Suprapubic skin (tissue), 4 donors: ENCODE results near the gene ABHD5. TPM values are rescaled to one million over a fixed set of nuclear protein-coding genes. Genes with fewer than 3 reads are reported as not detected.

ENCODE experiments used
- DNase-seq, 2 donors: peaks; one replicate each; pipeline ENCODE4 v3.0.0-alpha.2; 2019; ENCODE audit warnings: low spot score in 2 of 2
- H3K27ac ChIP-seq: fragments of 200-600 bp; sonication (generic); one replicate; pipeline ENCODE4 v1.5.1; 2019
- H3K27me3 ChIP-seq: fragments of 200-600 bp; sonication (generic); one replicate; pipeline ENCODE4 v1.5.1; 2019
- H3K36me3 ChIP-seq: fragments of 200-600 bp; sonication (generic); one replicate; pipeline ENCODE4 v1.5.1; 2019
- H3K4me1 ChIP-seq: fragments of 200-600 bp; sonication (generic); one replicate; pipeline ENCODE4 v1.5.1; 2019
- H3K4me3 ChIP-seq: fragments of 200-600 bp; sonication (generic); one replicate; pipeline ENCODE4 v1.5.1; 2019; ENCODE audit warnings: mild to moderate bottlenecking
- H3K9me3 ChIP-seq: fragments of 200-600 bp; sonication (generic); one replicate; pipeline ENCODE4 v1.5.1; 2019
- EP300 ChIP-seq: sonication (generic); formaldehyde crosslinking; IDR thresholded peaks from one replicate; pipeline ENCODE4 v1.6.1; 2017; ENCODE audit warnings: antibody characterized with exemption
- POLR2A ChIP-seq, 2 donors: fragments of 450-650 bp; IDR thresholded peaks; one replicate each; pipeline ENCODE4 v1.6.1; 2017; ENCODE audit warnings: antibody characterized with exemption in 2 of 2, mild to moderate bottlenecking in 2 of 2, moderate library complexity in 2 of 2
- POLR2AphosphoS5 ChIP-seq, 3 donors: sonication (generic); formaldehyde crosslinking; IDR thresholded peaks; one replicate each; pipeline ENCODE4 v1.6.1; 2017; ENCODE audit warnings: antibody characterized with exemption in 3 of 3
- WGBS: methylation state at CpG from one replicate; pipeline ENCODE4 v1.1.5; 2018; 5-methylcytosine and 5-hydroxymethylcytosine counted together
- total RNA-seq, 4 donors: library from RNA; depleted of rRNA; stranded (reverse); fragments of >200 nt; gene quantifications; one replicate each; pipeline ENCODE4 v1.1.0, GENCODE V29; 2016
- TF ChIP-seq, protein P1 (sequence below), 2 donors: fragments of 200-600 bp in 1 of 2; fragments of 450-650 bp in 1 of 2; sonication (generic) in 1 of 2; IDR thresholded peaks; one replicate each; pipeline ENCODE4 v1.5.1; 2016 to 2019; ENCODE audit warnings: antibody characterized with exemption in 2 of 2, mild to moderate bottlenecking in 1 of 2, moderate library complexity in 1 of 2

Gene ABHD5
- total RNA-seq, 4 donors from 2014 or later, result 62.7 to 130 (median 88.3) TPM

DNA sequence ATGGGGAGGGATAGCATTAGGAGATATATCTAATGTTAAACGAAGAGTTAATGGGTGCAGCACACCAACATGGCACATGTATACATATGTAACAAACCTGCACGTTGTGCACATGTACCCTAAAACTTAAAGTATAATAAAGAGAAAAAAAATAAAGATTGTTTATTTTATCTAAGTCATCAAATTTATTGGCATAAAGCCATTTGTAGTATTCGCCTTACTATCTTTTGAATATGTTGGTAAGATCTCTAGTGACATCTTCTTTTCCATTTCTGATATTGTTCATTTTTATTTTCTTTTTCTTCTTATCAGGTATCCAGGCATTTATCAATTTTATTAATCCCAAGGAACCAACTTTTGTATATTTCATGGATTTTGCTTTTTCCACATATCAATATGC lies 5.8 kb upstream of the ABHD5 start:
- Histone ChIP-seq H3K27ac (no peak overlapping the region), H3K27me3 (no peaks in the 10 kb centered on the region), H3K4me3 (no peak overlapping the region), H3K9me3 (no peaks in the 10 kb centered on the region), H3K36me3 (no peaks in the 10 kb centered on the region), H3K4me1 (peaks cover 4% of the 10 kb centered on the region)
- DNase-seq, result no peak
- no peak for TF ChIP-seq POLR2AphosphoS5 (IDR thresholded peaks at IDR 0.05)
- TF ChIP-seq, protein P1, sequence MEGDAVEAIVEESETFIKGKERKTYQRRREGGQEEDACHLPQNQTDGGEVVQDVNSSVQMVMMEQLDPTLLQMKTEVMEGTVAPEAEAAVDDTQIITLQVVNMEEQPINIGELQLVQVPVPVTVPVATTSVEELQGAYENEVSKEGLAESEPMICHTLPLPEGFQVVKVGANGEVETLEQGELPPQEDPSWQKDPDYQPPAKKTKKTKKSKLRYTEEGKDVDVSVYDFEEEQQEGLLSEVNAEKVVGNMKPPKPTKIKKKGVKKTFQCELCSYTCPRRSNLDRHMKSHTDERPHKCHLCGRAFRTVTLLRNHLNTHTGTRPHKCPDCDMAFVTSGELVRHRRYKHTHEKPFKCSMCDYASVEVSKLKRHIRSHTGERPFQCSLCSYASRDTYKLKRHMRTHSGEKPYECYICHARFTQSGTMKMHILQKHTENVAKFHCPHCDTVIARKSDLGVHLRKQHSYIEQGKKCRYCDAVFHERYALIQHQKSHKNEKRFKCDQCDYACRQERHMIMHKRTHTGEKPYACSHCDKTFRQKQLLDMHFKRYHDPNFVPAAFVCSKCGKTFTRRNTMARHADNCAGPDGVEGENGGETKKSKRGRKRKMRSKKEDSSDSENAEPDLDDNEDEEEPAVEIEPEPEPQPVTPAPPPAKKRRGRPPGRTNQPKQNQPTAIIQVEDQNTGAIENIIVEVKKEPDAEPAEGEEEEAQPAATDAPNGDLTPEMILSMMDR (IDR thresholded peaks at IDR 0.05), result no peak
- TF ChIP-seq EP300, result no peak
- TF ChIP-seq POLR2A (IDR thresholded peaks at IDR 0.05), result no peak
- WGBS, result 91% methylated on average over 3 of the region's 3 CpGs

DNA sequence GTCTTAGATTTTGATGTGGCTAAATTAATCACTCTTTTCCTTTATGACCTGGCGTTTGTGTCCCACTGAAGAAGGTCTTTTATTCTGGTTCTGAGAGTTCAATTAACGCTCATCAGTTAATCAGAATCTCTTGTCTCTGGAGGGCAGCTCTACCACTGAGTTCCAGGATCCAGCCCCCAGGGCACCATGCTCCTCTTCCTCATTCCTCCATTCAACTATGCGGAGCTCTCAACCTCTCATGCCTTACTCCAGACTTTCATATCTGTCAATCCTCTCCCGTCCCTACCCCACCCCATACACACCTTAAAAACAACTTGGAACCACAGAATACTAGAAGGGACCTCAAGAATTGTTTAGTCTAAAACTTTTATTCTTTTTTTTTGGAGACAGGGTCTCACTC lies 4.8 kb upstream of the ABHD5 start:
- DNase-seq, result no peak
- TF ChIP-seq POLR2A (IDR thresholded peaks at IDR 0.05) (no peak), EP300 (no peak), POLR2AphosphoS5 (IDR thresholded peaks at IDR 0.05) (no peak)
- TF ChIP-seq, protein P1 (IDR thresholded peaks at IDR 0.05), result no peak
- Histone ChIP-seq H3K27ac (no peak overlapping the region), H3K36me3 (no peaks in the 10 kb centered on the region), H3K4me3 (no peak overlapping the region), H3K27me3 (no peaks in the 10 kb centered on the region), H3K4me1 (peaks cover 9% of the 10 kb centered on the region), H3K9me3 (no peaks in the 10 kb centered on the region)
- 78% methylated on average over 4 of the region's 4 CpGs for WGBS

DNA sequence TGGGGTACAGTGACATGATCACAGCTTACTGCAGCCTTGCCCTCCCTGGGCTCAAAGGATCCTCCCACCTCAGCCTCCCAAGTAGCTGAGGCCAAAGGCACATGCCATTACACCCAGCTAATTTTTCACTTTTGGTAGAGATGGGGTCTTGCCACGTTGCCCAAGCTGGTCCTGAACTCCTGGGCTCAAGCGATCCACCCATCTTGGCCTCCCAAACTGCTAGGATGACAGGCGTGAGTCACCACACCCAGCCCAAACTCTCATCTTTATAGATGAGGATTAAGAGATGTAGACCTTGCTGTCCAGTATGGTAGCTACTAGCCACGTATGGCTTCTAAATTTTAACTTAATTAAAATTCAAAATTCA lies 4.4 kb upstream of the ABHD5 start:
- peaks cover 9% of the 10 kb centered on the region for H3K4me1 ChIP-seq
- WGBS, result 87% methylated on average over 3 of the region's 4 CpGs
- H3K4me3 ChIP-seq, result no peak overlapping the region
- H3K27ac ChIP-seq, result no peak overlapping the region
- H3K36me3 ChIP-seq, result no peaks in the 10 kb centered on the region
- DNase-seq, result no peak
- no peaks in the 10 kb centered on the region for H3K9me3 ChIP-seq
- TF ChIP-seq, protein P1 (IDR thresholded peaks at IDR 0.05), result no peak
- no peak for TF ChIP-seq POLR2A (IDR thresholded peaks at IDR 0.05)
- no peaks in the 10 kb centered on the region for H3K27me3 ChIP-seq

DNA sequence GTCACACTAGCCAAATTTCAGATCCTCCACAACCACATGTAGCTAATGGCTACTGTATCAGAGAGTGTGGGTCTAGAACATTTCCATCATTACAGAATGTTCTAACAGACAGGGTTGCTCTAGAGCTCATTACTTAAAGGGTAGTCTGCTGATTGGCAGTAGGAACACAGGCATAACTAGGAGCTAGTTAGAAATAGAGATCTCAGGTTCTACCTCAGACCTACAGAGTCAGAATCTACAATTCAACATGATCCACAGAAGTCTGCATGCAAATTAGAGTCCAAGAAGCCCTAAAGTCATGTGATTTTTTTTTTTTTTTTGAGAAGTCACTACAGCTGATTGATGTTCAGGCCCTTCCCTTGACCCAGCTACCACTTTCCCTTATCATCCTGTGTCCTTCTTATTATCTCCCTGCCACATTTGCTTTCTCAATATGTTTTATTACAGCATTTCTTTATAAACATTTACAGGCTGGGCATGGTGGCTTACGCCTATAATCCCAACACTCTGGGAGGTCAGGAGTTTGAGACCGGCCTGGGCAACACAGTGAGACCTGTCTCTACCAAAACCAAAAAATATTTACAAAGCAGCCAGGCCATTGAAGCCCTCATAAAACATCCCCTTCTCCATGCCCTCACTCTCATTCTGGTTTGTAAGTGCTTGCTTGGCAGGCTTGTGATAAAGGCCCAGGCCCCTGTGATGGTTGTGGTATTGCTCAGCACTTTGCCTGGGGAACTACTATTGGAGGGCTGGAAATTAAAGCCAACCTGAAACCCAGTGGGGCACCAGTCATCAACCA lies 3.8 kb upstream of the ABHD5 start:
- no peaks in the 10 kb centered on the region for H3K27me3 ChIP-seq
- H3K9me3 ChIP-seq, result no peaks in the 10 kb centered on the region
- no peak for TF ChIP-seq EP300
- no peak for TF ChIP-seq POLR2A (IDR thresholded peaks at IDR 0.05)
- TF ChIP-seq, protein P1 (IDR thresholded peaks at IDR 0.05), result no peak
- TF ChIP-seq POLR2AphosphoS5 (IDR thresholded peaks at IDR 0.05), result no peak
- no peak overlapping the region for H3K4me3 ChIP-seq
- 75% methylated on average over 2 of the region's 2 CpGs for WGBS
- H3K4me1 ChIP-seq, result peaks cover 13% of the 10 kb centered on the region
- H3K27ac ChIP-seq, result no peak overlapping the region
- DNase-seq, result no peak
- no peaks in the 10 kb centered on the region for H3K36me3 ChIP-seq

DNA sequence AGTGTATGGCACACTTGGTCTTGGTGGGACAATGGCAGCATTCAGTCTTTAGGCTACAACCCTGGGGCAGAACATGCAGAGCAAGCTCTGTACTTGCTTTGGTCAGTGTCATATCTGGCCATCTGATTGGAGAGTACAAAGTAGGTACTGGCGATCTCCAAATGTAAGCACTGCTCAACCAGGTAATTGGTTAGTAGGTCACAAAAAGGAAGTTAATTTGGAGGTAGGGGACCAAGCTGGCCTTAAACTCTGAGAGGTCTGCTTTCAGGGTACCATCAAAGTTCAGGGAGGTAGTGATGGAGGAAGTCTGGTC lies 3.3 kb upstream of the ABHD5 start:
- WGBS, result 100% methylated on average over 1 of the region's 1 CpG
- Histone ChIP-seq H3K9me3 (no peaks in the 10 kb centered on the region), H3K4me3 (no peak overlapping the region), H3K27me3 (no peaks in the 10 kb centered on the region), H3K27ac (no peak overlapping the region), H3K4me1 (peaks cover 18% of the 10 kb centered on the region), H3K36me3 (no peaks in the 10 kb centered on the region)
- DNase-seq, result no peak
- TF ChIP-seq POLR2AphosphoS5 (IDR thresholded peaks at IDR 0.05) (no peak), EP300 (no peak), POLR2A (IDR thresholded peaks at IDR 0.05) (no peak)
- TF ChIP-seq, protein P1 (IDR thresholded peaks at IDR 0.05), result no peak
